GM20431 (cell line): ENCODE results near the gene SF3A2.

ENCODE experiments used
- in situ Hi-C: fragments of 300-500 bp; cut with MseI, MboI; formaldehyde crosslinking; loops from one replicate; pipeline ENCODE4 v1.15.0; 2020; ENCODE audit warnings: low sequenced_read_pairs; ENCODE audit not compliant: unreplicated experiment

The SF3A2 gene

DNA sequence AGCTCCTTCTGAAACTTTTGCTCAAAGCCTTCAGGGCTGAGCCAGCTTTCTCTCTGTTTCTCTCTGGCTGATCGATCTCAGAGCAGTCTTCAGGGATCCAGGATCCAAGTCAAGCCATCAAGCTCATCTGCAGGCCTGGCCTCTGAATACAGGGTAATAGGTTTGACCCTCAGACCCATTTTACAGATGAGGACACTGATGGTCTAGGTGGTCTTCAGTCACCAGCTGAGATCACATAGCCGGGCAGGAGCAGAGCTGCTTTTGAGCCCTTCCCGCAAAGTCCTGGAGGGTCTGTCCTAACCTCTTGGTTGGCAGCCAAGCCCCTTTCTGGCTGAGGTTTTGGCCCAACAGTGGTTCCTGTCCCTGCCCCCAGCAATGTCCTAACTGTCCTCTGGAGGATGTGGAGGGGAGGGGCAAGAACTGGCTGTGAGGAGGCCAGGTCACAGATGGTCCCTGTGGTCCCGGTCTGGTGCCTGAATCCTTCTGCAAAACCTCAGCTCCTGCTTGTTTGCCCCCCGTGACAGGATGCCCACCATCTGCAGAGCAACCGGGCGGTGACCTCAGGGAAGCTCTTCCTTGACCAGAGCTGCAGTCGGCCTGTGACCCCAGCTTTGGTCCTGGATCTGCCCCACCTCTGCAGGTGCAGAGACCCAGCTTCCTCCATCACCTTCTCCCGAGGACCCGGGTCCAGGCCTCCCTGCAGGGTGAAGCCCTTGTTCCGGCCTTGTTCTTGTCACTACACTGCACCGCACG lies 51.1 kb downstream of the SF3A2 start:
- in situ Hi-C loops: no loop called here

DNA sequence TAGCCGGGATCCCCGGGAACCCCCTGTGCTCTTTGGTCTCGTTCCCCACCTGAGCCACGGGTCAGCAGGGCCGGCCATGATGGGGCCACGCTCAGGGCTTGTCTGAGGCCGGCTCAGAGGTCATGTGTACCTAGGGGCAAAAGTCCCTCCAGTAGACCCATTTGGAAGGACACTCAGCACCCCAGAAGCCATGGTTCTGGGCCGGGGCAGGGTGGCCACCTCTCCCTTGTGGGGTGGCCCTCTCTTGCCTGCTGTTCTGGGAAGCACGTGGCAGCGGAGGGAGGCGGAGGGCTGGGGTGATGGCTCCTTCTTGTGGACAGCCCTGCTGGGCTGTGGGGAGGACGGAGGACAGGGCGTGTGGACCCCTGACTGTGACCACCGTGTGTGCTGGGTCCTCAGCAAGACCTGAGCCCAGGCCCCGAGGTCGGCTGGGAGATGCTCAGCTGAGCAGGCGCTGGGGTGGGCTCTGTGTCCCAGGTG lies 51.8 kb downstream of the SF3A2 start:
- in situ Hi-C loops: no loop called here

DNA sequence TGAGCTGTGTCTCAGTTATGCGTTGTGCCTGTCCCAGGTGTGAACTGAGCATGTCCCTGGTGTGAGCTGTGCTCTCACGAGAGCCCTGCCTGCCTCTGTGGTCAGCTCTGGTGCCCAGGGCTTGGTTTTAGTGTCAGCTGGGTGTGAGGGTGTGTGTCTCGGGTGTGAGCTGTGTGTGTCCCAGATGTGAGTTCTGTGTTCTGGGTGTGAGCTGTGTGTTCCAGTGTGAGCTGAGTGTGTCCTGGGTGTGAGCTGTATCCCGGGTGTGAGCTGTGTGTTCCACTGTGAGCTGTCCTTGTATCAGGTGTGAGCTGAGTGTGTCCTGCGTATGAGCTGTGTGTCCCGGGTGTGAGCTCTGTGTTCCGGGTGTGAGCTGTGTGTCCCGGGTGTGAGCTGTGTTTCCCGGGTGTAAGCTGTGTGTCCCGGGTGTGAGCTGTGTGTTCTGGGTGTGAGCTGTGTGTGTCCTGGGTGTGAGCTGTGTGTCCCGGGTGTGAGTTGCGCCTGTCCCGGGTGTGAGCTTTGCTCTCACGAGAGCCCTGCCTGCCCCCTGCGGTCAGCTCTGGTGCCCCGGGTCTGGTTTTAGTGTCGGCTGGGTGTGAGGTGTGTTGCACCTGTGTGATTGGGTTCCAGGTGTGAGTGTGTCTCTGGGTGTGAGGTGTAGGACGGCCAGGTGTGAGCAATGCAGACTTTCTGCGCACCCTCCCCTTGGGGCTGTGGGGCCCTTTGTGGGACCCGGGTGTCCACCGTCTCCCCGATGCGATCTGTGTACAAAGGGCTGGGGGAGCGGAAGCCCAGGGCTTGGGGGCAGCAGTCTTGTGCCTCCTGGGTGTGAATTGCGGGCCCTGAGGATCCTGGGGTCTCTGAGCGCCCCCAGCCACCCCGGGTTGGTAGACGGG lies 52.4 kb downstream of the SF3A2 start:
- in situ Hi-C loops: no loop called here

DNA sequence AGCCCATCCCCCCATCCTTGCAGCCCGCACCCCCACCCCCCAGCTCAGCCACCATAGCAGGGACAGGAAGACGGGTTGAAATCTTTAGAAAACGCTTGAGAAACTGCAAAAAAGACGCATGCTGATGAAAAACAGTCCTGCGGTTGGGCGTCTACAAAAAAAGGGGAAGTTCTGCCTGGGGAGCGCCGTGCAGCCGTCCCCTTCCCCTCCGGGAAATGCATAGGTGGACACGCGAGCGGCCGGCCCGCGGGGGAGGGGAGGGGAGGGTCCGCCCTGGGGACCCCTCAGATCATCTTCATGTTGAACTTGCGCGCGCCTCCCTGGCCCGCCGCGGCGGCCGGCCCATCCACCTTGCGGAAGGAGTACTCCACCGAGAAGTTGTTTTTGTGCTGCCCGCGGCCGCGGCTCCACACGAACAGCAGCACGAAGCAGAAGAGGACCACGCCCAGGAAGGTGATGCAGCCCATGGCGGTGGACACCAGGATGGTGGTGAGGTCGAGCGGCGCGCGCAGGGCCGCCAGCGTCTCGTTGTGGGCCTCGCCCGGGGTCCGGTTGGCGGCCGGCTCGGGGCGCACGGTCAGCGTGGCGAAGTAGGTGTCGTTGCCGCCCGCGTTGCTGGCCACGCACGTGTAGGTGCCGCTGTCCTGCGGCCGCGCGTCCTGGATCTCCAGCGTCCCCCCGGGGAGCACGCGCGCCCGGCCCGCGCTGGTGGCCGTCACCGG lies 53.3 kb downstream of the SF3A2 start:
- in situ Hi-C loops: no loop called here

DNA sequence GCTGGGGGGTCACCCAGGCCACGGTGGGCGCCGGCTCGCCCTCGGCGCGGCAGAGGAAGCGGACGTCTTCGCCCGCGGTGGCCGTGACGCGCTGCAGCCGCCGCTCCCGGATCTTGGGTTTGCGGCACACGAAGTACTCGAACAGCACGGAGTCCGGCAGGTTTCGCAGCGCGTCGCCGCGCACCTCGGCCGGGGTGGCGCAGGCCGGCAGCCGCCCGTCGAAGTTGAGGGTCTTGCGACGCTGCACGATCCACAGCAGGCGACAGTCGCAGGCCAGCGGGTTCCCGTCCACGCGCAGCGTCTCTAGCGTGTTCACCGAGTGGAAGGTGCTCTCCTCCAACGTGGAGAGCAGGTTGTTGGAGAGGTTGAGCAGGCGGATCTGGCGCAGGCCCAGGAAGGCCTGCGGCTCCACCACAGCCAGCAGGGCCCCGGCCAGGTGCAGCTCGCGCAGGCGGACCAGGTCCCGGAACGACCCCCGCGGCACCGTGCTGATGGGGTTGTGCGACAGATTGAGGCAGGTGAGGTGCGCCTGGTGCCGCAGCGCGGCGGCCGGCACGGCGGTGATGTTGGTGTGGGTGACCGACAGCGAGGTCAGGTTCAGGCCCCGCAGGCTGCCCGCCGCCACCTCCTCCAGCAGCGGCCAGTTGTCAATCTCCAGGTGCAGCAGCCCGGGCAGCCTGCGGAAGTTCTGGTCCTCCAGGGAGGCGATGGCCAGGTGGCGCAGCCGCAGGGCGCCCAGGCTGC lies 54.0 kb downstream of the SF3A2 start:
- in situ Hi-C loops: no loop called here

DNA sequence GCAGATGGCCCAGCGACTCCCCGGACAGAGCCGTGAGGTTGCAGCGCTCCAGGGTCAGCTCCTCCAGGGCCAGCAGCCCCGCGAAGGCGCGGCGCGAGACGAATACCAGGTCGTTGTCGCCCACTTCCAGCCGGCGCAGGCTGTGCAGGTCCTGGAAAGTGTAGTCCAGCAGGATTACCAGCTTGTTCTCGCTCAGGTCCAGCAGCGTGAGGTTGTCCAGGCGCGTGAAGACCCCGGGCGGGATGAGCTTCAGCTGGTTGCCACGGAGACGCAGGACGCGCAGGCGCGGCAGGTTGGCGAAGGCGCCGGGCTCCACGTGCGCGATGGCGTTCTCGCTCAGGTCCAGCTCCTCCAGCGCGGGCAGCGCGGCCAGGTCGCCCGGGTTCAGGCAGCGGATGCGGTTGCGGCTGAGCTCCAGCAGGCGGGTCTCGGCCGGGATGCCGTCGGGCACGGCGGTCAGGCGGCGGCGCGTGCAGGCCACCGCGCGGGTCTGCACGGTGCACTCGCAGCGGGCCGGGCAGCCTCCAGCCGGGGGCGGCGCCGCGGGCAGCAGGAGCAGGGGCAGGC lies 54.6 kb downstream of the SF3A2 start:
- in situ Hi-C loops: no loop called here

DNA sequence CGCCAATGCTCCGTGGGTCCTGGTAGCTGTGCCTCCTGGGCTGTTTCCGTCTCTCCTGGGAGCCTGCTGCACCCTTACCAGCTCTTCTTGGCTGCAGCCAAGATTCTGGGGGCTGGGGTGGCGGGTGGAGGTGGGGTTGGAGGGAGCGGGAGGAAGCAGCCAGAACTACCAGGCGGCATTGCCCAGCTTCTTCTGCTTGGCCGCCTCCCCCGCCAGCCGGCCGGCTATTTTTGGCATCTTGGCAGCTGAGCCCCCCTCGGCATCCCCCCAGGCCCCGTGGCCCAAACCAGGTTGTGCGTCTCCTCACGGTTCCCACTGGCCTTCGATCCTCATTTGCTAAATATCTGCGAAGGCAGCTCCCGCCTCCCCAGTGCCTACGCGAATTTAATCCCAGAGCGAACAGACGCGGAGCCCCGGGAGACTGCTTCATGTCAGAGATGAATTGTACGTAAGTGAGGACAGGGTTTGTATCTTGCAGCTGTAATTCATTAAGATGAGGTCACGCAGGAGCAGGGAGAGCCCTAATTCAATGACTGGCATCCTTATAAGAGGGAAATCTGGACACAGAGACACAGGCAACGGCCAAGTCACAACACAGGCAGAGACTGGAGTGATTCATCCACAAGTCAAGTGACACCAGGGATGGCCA lies 58.2 kb downstream of the SF3A2 start:
- in situ Hi-C loops: no loop called here

DNA sequence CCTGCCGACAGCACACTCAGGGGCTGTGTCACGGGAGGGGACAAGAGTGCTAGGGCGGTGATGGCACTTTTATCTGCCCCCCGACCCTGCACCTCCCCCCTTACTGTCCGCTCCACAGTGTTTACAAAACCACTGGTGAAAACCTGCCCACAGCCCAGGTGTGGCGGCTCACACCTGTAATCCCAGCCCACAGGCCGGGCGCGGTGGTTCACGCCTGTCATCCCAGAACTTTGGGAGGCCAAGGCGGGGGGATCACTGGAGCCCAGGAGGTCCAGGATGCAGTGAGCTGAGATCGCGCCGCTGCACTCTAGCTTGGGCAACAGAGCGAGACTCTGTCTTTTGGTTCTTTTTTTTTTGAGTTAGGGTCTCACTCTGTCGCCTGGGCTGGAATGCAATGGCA lies 59.5 kb downstream of the SF3A2 start:
- in situ Hi-C loops: no loop called here
